Activated CD8-positive, alpha-beta memory T cell treated with anti-CD3 and anti-CD28 coated beads for 4 hours (primary cell): ENCODE results near the gene SCAMP4.
"Not testable (repeated sequence)": the region's sequence is repeated elsewhere in the genome, so short reads cannot be mapped to it uniquely, and the experiment has no call there.

Source experiments
- DNase-seq, 2 donors: peaks; one replicate each; pipeline ENCODE4 v3.0.0-alpha.2; 2020; ENCODE audit warnings: low read depth in 2 of 2

The SCAMP4 gene

DNA sequence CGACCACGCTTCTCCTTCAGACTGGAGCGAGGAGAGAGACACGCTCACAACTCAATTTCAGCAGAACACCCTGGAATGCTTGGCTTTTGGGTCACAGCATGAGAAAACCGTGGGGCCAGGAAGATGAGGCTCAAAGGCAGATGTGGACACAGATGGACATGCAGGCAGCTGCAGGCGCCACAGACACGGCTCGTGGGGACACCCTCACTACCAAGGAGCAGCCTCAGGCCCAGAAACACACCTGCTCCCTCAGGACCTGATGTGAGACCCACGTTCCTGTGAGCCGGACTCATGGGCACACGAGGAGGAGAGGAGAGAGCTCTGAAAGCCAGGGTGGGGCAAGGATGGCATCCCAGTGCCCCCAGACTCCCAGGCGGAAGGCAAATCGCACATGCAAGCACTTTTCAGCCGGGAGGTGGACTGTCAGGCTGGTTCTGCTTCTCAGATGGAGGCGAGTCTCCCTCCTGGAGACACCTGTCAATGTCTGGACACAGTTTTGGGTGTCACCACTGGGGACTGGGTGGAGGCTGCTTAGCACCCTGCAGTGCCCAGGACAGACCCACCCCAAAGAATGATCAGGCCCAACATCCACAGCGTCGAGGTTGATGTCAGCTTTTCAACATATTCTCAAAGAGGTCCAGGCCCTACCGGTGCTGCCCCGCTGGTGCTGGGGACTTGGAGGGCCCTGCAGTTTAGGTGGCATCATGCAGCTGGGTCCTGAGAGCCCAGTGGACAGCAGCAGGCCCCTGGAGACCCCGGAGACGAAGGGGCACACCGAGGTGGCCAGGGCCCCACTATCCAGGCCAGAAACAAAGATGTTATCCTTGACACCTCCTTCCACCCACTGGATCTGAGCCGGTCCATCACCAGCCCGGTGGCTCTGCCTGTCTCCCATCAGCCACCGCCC lies 22.2 kb upstream of the SCAMP4 start:
- no peak for DNase-seq

DNA sequence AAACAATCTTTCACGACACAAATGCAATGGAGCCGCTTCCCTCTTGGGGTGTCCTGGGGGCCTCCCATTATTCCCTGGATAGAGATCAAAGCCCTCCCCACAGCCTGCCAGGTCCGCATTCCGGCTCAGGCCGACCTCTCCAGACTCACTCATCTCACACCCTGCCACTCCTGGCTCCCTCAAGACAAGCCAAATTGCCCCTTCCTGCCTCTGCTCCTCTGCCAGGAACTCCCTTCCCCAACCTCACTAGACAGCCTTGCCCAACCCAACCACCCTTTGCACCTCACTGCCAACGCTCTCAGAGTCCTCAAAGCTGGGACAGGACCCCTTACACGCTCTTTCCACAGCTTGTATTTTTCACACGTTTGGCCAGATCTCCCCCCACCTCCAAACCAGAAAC lies 21.4 kb upstream of the SCAMP4 start:
- no peak for DNase-seq

DNA sequence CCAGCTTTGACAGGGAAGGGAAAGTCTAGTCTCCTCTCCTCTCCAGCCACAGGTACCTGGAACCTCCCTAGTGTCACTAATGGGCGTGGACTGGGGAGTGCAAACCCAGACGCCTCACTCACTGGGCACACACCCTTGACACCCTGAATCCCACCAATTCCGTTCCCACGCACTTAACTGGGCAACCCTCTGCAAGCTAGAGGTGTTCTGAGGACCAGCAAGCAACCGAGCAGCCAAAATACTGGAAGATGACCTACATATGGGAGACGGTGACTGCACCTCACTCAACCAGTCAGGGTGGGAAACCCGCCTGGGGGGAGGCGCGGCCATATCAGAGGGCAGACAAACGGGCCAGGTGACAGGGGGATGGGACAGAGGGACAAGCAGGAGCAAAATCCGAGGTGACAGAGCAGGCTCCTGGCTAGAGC lies 20.9 kb upstream of the SCAMP4 start:
- no peak for DNase-seq

DNA sequence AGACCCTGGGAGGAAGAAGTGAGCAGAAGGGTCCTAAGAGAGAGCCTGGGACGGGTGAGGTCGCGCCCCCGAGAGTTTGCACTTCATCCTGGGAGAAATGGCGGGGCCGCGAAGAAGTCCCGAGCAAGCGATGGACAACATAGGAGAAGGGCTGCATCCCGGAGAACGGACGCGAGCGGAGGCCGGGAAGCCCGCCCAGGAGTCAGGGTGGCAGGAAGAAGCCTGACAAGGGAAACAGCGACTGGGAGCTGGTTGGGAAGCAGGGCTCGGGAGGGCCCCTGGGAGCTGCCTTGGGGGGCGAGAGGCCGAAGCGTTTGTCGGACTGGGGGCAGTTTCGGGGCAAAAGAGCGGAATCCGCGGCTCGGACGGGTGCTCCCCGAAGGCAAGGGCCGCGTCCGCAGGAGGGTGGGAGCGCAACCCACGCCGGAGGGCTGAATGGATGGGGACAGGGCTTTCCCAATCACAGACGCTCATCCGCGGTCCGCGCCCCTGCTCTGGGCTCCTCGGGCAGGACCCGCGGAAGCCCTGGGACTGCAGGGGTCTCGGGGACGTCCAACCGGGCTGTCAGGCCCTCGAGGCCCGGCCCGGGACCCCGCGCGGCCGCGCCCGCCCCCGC lies 20.4 kb upstream of the SCAMP4 start:
- DNase-seq: no peak

DNA sequence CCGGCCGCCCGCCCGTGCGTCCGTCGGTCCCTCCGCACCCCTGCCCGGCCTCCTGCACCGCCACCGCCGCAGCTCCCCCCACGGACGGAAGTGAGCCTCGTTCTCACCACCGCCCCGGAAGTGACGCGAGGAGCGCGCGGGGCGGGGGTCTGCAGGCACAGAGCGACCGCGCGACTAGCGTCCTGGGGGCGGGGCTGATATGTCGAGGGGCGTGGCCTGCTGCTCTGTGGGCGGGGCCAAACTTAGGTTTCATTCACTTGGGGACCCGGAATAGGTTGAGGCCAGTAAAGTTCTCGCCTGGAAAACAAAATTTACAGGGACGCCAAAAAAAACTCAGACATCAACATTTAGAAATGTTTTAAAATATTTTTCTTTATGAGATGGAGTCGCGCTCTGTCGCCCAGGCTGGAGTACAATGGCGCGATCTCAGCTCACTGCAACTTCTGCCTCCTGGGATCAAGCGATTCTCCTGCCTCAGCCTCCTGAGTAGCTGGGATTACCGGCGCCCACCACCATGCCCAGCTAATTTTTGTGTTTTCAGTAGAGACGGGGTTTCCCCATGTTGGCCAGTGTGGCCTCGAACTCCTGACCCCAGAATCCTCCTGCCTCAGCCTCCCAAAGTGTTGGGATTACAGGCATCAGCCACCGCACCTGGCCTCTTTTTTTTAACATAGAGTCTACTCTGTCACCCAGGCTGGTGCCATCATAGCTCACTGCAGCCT lies 19.6 kb upstream of the SCAMP4 start, which contains the start of gene ABHD17A:
TSS of gene ABHD17A (minus strand) at position 99 of the 722 bp plus-strand sequence. CDS start 3,930 bp downstream, outside the sequence.
- peak; percentile 89 to 93 for DNase-seq

DNA sequence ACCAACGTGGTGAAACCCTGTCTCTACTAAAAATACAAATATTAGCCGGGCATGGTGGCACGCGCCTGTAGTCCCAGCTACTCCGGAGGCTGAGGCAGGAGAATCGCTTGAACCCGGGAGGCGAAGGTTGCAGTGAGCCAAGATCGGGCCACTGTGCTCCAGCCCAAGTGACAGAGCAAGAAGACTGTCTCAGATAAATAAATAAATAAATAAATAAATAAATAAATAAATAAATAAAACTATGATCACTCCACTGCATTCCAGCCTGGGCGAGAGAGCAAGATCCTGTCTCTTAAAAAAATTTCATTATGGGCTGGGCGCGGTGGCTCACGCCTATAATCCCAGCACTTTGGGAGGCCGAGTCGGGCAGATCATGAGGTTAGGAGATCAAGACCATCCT lies 18.8 kb upstream of the SCAMP4 start:
- DNase-seq: not testable (repeated sequence)

DNA sequence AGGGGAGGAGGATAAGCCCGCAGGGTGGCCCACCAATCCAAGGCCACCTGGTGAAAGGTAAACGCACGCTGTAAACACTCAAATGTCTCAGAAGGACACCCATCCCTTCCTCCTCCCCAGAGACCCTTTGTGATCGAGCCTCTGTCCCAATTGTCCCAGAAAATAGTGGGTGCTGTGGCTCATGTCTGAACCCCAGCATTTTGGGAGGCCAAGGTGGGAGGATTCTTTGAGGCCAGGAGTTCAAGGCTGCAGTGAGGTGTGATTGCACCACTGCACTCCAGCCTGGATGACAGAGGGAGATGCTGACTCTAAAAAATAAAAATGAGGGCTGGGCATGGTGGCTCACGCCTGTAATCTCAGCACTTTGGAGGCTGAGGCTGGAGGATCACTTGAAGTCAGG lies 16.8 kb upstream of the SCAMP4 start:
- DNase-seq: no peak

DNA sequence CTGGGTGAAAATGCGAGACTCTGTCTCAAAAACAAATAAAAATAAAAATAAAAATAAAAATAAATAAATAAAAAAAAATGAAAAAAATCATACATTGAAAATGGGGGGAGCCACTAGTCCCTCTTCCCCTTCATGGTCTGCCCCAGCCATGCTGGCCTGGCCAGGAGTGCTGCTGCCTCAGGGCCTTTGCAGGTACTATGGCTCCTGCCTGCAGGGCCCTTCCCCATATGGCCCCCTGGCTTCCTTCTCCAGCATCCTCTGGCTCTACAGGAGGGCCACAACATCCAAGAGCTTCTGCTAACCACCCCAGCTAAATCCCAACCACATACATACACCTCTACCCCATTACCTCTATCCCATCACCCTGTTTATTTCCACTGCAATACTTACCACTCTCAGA lies 15.3 kb upstream of the SCAMP4 start:
- no peak for DNase-seq

DNA sequence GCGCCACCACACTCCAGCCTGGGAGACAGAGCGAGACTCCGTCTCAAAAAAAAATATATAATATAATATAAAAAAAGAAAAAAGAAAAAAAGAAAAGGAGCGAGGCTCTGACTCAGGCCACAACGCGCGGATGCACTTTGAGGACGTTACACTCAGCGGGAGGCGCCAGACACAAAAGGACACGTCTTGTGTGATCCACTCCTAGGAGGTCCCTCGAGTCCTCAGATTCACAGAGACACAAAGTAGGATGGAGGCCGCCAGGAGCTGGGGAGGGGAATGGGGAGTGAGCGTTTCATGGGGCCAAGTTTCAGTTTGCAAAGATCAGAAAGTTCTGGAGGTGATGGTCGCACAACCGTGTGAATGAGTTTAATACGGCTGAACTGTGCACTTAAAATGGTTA lies 11.4 kb upstream of the SCAMP4 start:
- DNase-seq: no peak

DNA sequence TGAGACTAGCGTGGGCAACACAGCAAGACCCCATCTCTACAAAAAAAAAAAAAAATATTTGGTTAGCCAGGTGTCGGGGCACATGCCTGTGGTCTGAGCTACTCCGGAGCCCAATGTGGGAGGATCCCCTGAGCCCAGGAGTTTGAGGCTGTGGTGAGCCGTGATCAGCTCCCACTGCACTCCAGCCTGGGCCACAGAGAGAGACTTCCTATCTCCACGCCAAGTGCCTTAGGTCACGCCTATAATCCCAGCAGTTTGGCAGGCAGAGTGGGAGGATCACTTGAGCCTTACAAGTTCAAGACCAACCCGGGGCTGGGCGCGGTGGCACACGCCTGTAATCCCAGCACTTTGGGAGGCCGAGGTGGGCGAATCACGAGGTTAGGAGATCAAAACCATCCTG lies 8.7 kb upstream of the SCAMP4 start:
- no peak for DNase-seq

DNA sequence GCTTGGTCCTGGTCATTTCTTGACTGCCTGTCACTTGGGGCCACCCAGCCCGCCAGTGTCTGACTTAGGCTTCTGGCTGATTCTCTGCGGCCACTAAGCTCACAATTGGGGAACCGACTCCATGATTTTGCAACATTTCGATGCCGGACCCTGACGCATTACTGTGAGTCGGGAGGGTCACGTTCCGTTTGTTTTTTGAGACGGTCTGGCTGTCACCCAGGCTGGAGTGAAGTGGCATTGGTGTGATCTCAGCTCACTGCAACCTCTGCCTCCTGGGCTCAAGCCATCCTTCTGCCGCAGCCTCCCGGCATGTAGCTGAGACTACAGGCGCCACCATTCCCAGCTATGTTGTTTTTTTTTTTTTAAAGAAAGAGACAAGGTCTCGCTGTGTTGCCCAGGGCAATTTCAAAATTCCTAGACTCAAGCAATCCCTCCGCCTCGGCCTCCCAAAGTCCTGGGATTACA lies 3.2 kb upstream of the SCAMP4 start:
- no peak for DNase-seq

DNA sequence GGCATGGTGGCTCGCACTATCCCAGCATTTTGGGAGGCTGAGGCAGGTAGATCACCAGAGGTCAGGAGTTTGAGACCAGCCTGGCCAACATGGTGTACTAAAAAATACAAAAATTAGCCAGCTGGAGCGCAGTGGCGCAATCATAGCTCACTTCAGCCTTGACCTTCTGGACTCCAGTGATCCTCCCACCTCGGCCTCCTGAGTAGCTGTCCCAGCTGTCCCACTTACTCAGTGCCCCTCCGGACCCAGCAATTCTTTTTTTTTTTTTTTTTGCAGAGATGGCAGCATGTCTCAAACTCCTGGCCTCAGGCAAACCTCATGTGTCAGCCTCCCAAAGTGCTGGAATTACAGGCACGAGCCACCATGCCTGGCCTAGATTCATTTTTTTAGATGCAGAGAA lies 2.3 kb upstream of the SCAMP4 start:
- DNase-seq: no peak

DNA sequence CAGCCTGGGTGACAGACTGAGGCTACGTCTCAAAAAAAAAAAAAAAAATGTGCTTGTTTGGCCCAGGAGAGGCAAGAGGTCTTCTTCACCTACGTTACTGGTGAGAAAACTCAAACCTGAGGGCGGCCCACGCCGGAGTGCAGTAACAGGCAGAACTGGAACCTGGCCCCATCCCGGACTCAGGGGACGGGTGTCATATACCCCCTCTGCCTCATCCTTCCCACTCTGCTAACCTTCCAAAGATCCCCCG lies 414 bp upstream of the SCAMP4 start:
- no peak for DNase-seq

DNA sequence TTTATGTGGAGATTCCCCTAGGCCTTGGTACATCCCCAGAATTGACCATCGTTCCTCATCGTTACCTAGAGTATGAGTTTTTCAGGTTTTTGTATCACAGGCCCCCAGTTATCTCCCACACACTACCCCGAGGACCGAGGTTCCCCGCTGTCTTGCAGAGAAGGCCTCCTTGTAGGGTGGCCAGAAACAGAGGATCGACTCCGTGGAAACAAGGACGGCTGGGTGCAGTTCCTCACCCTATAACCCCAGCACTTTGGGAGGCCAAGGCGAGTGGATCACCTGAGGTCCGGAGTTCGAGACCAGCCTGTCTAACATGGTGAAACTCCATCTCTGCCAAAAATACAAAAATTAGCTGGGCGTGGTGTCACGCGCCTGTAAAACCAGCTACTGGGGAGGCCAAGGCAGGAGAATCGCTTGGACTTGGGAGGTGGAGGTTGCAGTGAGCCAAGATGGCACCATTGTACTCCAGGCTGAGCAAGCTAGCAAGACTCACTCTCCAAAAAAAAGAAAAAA lies 720 bp downstream of the SCAMP4 start:
- no peak for DNase-seq

DNA sequence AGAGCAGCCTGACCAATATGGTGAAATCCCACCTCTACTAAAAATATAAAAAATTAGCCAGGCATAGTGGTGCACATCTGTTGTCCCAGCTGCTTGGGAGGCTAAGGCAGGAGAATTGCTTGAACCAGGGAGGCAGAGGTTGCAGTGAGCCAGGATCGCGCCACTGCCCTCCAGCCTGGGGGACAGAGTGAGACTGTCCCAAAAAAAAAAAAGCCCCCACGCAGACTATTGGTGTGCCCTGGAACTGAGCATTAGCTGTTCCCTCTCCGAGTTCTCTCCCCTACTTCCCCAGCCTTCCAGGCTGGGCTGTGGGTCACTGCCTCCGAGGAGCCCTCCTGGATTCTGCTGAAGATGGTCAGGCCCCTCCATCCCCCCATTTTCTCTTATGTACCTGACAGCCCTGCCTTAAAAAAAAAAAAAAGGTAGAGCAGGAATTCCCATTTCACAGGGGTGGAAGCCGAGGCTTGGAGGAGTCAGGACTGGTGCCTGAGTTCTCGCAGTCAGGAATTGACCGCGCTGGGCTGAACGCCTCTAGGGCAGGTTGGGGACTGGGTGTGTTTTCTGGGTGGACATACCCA lies 1.9 kb downstream of the SCAMP4 start:
- DNase-seq: no peak

DNA sequence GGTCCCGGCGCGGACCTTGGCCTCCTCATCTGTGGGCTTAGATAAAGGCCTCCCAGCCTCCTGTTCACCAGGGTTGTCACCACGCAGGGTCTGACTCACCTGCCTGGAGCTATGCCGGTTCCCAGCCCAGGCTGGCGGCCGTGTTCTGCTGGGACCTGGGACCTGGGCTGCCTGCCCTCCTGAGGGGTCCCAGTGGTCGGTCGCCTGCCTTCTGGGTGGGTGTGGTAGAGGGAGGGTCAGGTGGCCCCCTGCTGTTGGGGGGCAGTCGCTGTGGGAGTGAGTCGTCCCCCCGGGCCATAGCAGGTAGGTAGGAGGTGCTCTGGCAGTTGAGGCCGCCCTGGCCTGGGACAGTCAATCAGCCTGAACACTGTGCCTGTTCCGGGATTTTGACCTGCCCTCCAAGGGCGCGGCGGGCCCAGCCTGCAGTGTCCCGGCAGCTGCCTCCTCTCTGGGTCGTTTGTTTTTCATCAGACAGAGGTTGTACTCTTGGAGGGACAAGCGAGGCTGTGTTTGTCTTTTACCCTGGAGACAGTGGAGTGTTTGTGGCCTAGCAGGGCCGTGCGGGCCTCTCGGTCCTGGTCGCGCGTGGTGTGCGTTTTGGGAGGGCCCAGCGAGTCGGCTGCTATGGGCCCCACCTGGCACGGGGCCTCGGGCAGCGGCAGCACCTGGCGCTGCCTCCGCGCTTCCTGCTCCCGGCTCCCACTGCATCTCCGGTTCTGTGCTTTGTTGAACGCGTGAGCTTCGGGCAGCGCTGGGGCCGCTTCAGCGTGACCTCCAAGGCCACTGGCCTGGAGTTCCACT lies 2.6 kb downstream of the SCAMP4 start:
- no peak for DNase-seq

DNA sequence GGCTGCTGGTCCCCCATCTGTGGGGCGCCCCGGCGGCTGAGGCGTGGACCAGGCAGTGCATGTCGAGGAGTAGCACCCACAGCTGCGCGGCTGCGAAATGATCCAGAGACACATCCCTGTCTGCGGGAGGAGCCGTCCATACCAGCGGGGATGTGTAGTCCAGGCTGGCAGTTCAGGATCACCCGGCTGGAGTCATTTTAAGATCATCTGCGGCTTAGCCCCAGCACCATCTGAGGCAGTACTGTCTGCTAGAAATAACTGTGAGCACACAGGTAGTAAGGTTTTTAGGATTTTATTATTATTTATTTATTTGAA lies 3.1 kb downstream of the SCAMP4 start:
- DNase-seq: no peak

DNA sequence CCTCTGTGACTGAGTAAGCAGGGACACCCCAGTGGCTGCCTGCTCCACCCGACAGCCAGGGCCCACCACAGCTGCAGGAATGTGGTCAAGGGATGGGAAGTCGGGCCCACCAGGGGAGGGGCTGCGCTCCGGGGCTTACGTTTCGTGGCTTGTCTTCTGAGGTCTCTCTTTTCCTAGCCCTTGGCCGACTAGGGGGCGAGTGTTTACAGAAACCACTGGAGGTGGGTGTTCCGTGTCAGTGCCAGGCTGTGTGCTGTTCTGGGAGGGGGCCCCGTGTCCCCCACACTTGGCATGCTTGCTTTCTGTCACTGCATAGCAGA lies 4.5 kb downstream of the SCAMP4 start:
- no peak for DNase-seq

DNA sequence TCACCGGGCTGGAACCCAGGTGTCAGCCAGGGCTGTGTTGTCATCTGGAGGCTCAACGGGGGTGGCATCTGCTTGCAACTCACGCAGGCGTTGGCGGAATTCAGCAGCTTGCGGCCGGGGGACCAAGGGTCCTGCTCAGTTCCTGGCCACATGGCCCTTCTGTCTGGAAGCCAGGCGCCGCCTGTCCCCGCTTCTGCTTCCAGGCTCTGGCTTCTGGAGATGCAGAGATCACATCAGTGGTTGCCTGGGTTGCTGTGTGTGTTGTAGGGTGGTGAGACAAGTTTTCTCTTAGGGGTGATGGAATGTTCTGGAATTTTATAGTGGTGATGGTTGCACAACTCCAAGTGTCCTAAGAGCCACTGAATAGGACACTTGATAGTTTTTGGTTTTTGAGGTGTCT lies 5.0 kb downstream of the SCAMP4 start:
- DNase-seq: no peak

DNA sequence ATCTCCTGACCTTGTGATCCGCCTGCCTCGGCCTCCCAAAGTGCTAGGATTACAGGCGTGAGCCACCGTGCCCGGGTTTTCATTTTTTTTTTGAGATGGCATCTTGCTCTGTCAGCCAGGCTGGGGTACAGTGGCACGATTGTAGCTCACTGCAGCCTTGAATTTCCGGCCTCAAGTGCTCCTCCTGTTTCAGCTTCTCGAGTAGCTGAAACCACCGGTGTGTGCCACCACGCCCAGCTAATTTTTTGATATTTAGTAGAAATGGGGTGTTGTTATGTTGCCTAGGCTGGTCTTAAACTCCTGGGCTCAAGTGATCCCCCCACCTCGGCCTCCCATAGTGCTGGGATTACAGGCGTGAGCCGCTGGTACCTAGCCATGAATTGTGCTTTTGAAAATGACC lies 5.9 kb downstream of the SCAMP4 start:
- DNase-seq: no peak

DNA sequence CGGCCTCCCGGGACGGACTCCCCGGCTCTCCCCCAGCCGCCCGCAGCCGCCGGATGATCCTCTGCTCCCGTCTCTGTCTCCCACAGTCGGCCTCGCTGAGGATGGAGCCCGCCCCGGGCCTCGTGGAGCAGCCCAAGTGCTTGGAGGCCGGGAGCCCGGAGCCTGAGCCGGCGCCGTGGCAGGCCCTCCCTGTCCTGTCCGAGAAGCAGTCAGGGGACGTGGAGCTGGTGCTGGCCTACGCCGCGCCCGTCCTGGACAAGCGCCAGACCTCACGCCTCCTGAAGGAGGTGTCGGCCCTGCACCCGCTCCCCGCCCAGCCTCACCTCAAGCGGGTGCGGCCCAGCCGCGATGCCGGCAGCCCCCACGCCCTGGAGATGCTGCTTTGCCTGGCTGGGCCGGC lies 6.8 kb downstream of the SCAMP4 start:
- DNase-seq: no peak
